ENCODE measurements around the gene HLA-DPA1. TPM values are rescaled to one million over a fixed set of nuclear protein-coding genes. Genes with fewer than 3 reads are reported as not detected.

The HLA-DPA1 gene
- polyA plus RNA-seq, 1 experiment, result 12.1 TPM

DNA sequence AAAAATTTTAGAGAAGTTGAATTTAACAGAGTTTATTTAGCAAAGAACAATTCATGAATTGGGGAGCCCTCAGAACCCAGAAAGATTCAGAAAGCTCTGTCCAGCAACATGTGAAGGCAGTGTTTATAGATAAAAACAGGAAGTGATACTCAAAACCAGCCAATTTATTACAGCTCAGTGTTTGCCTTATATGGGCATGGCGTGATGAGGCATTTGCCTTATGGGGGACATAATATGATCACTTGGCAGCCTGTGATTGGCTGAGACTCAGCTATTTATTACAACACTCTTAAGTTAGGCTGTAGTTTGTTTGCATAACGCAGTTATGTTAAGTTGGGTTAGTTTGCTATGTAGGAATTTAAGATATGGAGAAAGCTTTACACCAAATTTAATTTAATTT, 11.5 kb downstream of the HLA-DPA1 start:
- TF ChIP-seq, protein P1, sequence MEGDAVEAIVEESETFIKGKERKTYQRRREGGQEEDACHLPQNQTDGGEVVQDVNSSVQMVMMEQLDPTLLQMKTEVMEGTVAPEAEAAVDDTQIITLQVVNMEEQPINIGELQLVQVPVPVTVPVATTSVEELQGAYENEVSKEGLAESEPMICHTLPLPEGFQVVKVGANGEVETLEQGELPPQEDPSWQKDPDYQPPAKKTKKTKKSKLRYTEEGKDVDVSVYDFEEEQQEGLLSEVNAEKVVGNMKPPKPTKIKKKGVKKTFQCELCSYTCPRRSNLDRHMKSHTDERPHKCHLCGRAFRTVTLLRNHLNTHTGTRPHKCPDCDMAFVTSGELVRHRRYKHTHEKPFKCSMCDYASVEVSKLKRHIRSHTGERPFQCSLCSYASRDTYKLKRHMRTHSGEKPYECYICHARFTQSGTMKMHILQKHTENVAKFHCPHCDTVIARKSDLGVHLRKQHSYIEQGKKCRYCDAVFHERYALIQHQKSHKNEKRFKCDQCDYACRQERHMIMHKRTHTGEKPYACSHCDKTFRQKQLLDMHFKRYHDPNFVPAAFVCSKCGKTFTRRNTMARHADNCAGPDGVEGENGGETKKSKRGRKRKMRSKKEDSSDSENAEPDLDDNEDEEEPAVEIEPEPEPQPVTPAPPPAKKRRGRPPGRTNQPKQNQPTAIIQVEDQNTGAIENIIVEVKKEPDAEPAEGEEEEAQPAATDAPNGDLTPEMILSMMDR (IDR thresholded peaks at IDR 0.05; ENCODE audit: insufficient read depth, low read depth, low read length), result no peak
- Histone ChIP-seq H3K4me3 (ENCODE audit: low read depth, low read length) (no peak overlapping the region), H3K36me3 (ENCODE audit: control insufficient read depth, insufficient read depth, low read length) (no peaks in the 10 kb centered on the region), H3K27me3 (ENCODE audit: control insufficient read depth, insufficient read depth, low read length) (peaks cover 2% of the 10 kb centered on the region)
- ChIA-PET POLR2A (no interaction called here), CTCF (interaction anchor here (0.6 kb wide), 1 partner anchor 77 kb away, joined by 3 read pairs; no protein-coding TSS in a partner anchor)
- DNase-seq (ENCODE audit: low read depth), result no peak

DNA sequence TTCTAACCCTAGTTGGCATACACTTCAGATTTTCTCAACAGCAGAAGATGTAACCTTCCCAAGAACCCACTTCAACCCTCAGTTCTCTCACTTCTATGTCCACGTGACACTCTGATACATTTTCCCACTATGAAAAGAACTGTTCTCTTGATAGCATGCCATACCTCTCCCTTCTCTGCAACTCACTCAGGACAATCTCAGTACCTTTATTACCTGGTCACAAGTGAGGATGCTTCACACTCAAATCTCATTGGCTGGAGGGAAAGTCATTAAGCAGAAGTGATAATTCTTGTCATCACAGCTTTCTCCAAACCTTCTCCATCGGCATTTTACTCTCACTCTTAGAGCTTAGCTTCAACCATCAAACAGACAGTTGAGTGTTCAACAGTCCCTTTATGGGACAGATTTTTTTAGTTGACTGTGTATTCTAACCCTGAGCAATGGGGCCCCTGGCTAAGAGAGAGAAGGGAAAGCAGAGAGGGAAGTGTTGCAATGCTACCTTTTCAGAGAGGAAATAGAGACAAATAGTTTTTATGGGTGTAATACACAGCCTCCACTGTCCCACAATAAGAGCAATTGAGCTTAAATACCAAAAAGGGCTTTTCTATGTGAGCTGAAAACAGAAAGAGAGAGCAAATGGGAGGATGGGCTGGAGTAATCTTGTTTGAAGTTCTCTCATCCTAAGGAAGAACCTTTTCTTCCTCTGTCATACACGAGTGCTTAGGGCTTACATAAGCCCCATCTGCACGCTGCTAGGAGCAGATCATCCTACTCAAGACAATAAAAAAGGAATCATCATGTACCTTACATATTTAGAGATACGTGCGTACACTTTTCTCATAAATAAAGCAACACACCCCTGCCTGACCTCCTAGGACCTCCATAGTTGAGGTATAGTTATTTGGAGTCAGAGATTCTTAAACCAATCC, 16.0 kb downstream of the HLA-DPA1 start:
- ChIA-PET CTCF (no interaction called here), POLR2A (no interaction called here)
- TF ChIP-seq, protein P1 (IDR thresholded peaks at IDR 0.05; ENCODE audit: insufficient read depth, low read depth, low read length), result no peak
- Histone ChIP-seq H3K36me3 (ENCODE audit: control insufficient read depth, insufficient read depth, low read length) (no peaks in the 10 kb centered on the region), H3K27me3 (ENCODE audit: control insufficient read depth, insufficient read depth, low read length) (no peaks in the 10 kb centered on the region), H3K4me3 (ENCODE audit: low read depth, low read length) (no peak overlapping the region)
- no peak for DNase-seq (ENCODE audit: low read depth)

DNA sequence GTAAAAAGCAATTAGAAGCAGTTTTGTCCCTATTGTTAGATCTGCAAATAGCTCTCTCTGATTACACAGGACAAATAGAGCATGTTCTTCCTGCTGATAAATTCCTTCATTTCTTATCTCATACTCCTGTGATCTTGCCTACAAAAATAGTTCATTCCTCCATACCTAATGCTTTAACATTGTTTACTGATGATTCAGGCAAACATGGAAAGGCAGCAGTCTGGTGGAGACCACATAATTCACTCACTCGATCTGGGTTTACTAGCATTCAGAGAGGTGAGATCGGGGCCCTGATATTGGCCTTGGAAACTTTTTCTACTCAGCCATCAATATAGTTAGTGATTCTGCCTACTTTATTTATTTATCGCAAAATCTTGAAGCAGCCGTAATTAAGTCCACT, 20.2 kb downstream of the HLA-DPA1 start:
- CTCF ChIA-PET, result no interaction called here
- Histone ChIP-seq H3K27me3 (ENCODE audit: control insufficient read depth, insufficient read depth, low read length) (no peaks in the 10 kb centered on the region; the same call in 1 of the 2 replicates), H3K4me3 (ENCODE audit: low read depth, low read length) (no peak overlapping the region), H3K36me3 (ENCODE audit: control insufficient read depth, insufficient read depth, low read length) (no peaks in the 10 kb centered on the region)
- no peak for DNase-seq (ENCODE audit: low read depth)
- POLR2A ChIA-PET, result no interaction called here
- TF ChIP-seq, protein P1 (IDR thresholded peaks at IDR 0.05; ENCODE audit: insufficient read depth, low read depth, low read length), result no peak

DNA sequence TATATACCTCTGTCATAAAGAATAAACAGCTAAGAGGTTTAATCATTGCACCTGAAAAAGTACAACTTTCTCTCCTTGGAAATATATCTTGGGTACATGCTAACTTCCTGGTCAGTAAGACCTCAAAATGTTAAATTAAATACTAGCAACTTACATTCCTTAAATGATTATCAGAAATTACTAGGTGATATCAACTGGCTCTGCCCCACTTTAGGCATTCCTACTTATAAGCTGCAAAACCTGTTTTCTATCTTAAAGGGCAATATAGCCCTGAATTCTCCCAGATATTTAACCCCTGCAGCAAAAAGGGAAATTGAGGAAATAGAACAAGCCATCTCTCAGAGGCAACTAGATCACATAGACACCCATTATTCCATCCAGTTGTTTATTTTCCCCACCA, 20.8 kb downstream of the HLA-DPA1 start:
- no peak overlapping the region for H3K4me3 ChIP-seq (ENCODE audit: low read depth, low read length)
- H3K27me3 ChIP-seq (ENCODE audit: control insufficient read depth, insufficient read depth, low read length), result no peaks in the 10 kb centered on the region; the same call in 1 of the 2 replicates
- POLR2A ChIA-PET, result no interaction called here
- CTCF ChIA-PET, result no interaction called here
- no peaks in the 10 kb centered on the region for H3K36me3 ChIP-seq (ENCODE audit: control insufficient read depth, insufficient read depth, low read length)
- DNase-seq (ENCODE audit: low read depth), result no peak
- TF ChIP-seq, protein P1 (IDR thresholded peaks at IDR 0.05; ENCODE audit: insufficient read depth, low read depth, low read length), result no peak

DNA sequence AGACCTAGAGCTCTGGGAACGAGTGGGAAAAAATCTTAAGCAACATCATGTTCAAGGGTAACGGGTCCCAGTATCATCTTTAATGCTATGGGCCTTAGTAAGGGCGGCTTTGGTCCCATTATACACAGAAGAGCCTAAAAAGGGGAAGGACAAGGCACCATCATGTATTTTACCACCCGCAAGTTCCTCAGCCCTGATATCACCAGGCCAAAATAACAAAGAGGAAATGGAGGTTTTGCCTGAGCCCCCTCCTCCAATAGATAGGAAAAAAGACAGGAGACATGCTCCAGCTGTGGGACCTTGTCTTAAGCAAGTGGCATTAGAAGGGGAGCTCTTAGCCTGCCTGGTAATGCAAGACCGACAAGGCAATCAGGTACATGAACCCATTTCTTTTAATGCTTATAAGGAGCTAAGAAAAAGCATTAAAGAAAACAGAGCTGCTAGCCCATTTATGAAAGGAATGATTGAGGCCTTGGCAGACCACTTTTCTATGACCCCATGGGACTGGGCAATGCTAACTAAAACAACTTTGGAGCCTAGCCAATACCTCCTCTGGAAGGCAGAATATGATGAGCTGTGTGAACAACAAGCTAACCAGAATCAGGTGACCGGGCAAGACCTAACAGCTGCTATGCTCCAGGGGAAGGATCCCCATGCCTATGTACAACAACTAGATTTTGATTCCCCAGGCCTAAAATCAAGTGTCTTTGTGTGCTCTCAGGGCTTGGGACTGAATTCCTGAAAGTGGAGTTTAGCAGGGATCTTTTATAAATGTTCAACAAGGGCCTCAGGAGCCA, 23.2 kb downstream of the HLA-DPA1 start:
- POLR2A ChIA-PET, result no interaction called here
- H3K27me3 ChIP-seq (ENCODE audit: control insufficient read depth, insufficient read depth, low read length), result no peaks in the 10 kb centered on the region; the same call in 1 of the 2 replicates
- TF ChIP-seq, protein P1 (IDR thresholded peaks at IDR 0.05; ENCODE audit: insufficient read depth, low read depth, low read length), result no peak
- H3K36me3 ChIP-seq (ENCODE audit: control insufficient read depth, insufficient read depth, low read length), result no peaks in the 10 kb centered on the region
- CTCF ChIA-PET, result interaction anchor here (1.2 to 1.7 kb wide), 2 partner anchors 9 to 36 kb away, joined by 4 to 5 read pairs; no protein-coding TSS in a partner anchor
- DNase-seq (ENCODE audit: low read depth), result no peak
- H3K4me3 ChIP-seq (ENCODE audit: low read depth, low read length), result no peak overlapping the region

Data from BJ (cell line).